ENCODE data around the gene GALNT17.

DNA sequence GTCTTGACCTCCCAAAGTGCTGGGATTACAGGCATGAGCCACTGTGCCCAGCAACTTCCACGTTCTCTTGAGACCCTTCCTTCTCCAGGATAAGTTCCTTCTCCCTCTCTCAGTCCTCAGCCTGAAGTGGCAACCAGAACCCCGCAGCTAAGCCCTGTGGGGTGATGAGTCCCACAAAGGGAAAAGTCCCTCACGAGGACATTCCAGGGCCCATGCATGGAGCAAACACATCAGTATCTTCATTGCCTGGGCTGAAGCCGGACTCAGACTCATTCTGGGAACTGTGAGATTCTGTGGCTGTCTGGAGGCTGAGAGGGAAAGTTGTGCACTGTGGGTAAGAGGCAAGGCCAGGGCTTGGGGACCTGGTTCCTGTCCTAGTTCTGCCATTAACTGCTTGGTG lies 622.9 kb downstream of the GALNT17 start:
- TF ChIP-seq, protein P1, sequence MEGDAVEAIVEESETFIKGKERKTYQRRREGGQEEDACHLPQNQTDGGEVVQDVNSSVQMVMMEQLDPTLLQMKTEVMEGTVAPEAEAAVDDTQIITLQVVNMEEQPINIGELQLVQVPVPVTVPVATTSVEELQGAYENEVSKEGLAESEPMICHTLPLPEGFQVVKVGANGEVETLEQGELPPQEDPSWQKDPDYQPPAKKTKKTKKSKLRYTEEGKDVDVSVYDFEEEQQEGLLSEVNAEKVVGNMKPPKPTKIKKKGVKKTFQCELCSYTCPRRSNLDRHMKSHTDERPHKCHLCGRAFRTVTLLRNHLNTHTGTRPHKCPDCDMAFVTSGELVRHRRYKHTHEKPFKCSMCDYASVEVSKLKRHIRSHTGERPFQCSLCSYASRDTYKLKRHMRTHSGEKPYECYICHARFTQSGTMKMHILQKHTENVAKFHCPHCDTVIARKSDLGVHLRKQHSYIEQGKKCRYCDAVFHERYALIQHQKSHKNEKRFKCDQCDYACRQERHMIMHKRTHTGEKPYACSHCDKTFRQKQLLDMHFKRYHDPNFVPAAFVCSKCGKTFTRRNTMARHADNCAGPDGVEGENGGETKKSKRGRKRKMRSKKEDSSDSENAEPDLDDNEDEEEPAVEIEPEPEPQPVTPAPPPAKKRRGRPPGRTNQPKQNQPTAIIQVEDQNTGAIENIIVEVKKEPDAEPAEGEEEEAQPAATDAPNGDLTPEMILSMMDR (IDR thresholded peaks at IDR 0.05) = no peak
- no peak for TF ChIP-seq SIN3A (IDR thresholded peaks at IDR 0.05; ENCODE audit: borderline replicate concordance, insufficient read depth, low read depth, low read length)
- TF ChIP-seq POLR2AphosphoS5 (IDR thresholded peaks at IDR 0.05; ENCODE audit: low read depth, low read length) = no peak
